DLD1 (cell line): ENCODE data around the gene TST.

Source experiments
- in situ Hi-C: cut with HindIII; loops from 2 replicates; pipeline ENCODE4 v1.10.0; 2017; ENCODE audit warnings: low sequenced_read_pairs

Gene TST

DNA sequence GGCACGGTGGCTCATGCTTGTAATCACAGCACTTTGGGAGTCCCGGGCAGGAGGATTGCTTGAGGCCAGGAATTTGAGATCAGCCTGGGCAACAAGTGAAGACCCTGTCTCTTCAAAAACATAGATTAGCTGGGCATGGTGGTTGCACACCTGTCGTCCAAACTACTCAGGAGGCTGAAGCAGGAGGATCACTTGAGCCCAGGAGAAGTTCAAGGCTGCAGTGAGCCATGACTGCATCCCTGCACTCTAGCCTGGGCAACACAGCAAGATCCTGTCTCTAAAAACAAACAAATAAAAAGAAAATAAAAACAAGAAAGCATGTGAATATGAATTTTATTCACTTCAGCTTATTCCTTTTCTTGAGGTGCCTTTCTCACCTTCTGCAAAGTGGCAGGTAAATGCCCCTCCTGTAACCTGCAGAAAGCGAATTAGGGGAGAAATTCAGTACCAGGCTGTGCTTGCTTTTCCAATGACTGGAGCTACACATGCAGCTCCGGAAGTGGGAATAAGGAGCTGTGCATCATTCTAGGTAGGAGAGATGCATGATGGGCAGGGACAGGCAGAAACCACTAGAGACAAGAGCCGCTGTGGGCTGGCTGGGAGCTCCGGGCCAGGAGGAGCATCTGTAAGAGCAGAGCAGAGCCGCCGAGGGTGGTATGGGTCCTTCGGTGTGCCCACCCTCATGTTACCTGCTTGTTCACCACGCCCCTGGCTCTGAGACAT, 17.6 kb upstream of the TST start:
- in situ Hi-C loops: loop anchor here (10.0 kb wide), 1 partner anchor 228 kb away; no protein-coding TSS in a partner anchor

DNA sequence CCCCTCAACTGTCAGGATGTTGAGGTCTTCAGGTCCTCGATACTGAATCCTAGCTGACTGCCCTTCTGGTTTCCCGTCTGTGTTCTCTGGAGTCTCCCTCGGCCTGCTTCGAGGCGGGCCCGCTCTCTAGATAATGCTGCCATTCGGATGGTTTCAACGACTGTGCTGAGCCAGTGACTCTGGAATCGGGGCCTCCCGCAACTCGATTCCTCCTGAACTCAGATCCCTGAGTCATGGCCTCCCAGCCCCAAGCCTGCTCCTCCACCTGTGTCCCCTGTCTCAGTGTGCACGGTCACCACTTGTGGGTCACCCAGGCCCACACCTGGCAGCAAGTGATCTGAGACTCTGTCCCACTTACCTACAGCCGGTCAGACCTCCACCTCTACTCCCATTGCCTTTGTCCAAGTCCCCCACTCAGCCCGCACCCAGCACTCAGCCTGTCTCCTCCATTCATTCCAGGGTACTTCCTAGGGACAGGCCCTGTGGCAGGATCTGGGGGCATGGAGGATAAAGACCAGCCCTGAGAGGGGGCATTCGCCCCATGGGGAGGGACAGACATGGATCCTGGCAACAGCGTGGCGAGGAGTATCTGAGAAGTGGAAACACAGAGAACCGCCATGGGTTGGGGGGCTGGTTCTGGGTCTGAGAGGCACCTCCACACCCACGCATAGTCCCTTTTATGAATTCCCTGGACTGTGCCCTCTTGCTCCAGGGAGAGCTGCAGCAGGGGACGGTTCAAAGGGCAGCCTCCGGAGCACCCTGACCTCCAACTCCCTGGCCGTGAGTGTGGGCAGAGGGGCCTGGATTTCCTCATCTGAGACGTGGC, 14.6 kb upstream of the TST start:
- in situ Hi-C loops: loop anchor here (10.0 kb wide), 1 partner anchor 231 kb away; no protein-coding TSS in a partner anchor

DNA sequence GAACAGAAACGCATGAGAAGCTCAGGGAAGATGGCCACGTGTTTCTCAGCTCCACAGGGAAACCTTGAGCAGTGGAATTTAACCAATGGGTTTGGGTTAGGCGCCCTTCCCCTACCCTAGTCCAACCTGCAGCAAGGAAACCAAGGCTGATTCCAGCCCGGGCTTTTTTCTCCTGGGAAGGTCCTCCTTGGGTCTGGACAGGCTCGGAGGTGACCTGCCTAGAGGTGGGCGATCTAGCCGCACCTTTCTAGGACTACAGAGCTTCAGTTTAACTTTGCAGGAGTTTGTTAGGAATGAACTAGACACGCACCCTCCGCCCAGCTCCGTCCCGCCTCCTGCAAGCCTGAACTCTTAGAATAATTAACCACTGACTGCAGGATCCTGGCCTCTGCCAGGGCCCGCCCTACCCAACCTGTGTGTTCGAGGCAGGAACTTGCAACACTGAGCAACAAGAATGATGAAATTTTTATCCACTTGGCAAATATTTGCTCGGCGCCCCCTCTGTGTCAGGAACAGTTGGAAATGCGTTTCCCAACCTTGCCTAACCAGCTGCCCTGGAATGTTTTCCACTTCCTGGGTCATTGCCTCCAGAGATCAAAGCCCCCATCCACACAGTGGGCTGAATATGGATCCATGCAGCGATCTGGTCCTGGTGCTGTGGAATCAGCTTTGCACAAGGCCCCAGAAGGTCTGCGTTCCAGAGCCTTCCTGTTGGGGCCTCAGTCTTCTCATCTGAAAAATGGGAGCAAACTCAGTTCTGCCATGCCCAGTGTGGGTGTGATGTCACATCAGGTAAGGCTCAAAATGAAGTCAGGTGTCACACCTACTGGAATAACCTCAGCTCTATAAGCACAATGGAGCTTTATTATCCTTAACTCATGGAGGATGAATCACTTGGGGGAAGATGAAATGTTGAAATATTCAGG, 13.6 kb upstream of the TST start:
- in situ Hi-C loops: loop anchor here (10.0 kb wide), 1 partner anchor 232 kb away; no protein-coding TSS in a partner anchor

DNA sequence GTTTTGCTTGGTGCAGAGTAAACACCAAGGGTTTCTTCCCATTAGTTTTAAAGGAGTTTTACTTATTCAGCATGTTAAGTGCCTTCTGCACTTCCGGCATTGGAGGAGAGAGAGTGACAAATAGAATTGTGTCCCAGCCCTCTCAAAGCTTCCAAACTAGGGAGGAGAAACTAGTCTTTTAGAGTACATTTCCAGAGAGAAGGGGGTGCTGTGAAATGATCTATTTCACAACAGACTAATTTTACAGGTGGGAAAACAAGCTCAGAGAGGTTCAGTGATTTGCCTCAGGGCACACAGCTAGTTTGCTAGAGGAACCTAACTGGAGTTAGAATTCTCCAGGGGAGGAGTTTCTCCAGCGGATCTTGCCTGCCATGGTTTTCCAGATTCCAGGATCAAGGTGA, 12.9 kb upstream of the TST start:
- in situ Hi-C loops: loop anchor here (10.0 kb wide), 1 partner anchor 233 kb away; no protein-coding TSS in a partner anchor

DNA sequence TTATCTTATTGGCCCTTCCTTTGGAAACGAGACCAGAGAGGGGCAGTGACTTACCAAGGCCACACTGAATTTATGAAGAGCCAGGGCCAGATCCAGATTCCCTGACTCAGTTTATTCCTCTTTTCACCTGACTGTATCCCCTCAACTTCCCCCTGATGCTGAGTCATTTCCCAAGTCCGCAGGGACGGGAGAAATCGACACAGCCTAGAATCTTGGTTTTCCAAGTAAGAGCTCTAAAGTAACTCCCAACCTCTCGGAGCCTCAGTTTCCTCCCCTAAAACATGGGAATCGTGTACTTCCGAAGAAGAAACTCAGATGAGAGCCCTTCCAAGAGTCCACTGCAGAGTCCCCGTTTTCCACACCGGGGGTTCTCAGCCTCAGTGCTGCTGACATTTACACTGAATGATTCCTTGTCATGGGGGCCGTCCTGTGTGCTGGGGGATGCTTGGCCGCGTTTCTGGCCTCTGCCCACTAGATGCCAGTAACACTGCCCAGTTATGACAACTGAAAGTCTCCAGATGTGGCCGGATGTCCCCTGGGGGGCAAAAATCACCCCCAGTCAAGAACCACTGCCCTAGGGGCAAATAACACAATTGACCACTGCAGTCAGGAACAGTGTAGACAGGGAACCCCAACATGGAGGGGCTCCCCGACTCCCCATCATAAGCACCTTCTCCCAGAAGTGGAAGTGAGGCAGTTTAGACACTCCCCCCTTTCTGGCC, 11.5 kb upstream of the TST start:
- in situ Hi-C loops: loop anchor here (10.0 kb wide), 1 partner anchor 234 kb away; no protein-coding TSS in a partner anchor

DNA sequence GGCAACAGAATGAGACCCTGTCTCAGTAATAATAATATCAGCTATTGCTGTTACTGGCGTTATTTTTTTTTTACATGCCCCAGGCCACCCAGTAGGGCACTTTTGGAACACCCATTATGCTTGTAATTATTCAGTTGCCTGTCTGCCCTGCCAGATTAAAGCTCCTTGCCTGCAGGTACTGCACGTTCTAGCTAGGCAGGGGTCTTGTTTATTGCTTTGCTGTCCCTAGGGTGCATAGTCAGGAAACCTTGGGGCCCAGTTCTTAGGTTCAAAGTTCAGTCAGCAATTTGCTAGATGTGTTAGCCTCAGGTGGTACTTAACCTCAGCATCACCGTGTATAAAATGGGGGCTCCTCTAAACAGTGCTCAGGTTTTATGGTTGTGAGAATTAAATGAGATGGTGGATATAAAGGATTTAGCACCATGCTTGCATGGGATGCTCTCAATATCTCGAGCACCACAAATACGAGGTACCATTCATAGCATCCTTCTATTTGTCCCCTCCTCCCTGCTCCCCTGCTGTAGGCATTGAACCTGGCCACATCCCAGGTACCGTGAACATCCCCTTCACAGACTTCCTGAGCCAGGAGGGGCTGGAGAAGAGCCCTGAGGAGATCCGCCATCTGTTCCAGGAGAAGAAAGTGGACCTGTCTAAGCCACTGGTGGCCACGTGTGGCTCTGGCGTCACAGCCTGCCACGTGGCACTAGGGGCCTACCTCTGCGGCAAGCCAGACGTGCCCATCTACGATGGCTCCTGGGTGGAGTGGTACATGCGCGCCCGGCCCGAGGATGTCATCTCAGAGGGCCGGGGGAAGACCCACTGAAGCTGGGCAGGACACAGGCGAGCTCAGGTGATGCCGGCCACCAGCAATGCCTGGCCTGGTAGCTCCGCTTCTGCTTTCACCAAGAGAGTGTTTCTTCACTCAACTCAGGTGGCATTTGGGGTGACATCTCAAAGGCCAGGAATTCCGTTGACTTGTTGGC, 9.7 kb upstream of the TST start:
- in situ Hi-C loops: no loop called here

DNA sequence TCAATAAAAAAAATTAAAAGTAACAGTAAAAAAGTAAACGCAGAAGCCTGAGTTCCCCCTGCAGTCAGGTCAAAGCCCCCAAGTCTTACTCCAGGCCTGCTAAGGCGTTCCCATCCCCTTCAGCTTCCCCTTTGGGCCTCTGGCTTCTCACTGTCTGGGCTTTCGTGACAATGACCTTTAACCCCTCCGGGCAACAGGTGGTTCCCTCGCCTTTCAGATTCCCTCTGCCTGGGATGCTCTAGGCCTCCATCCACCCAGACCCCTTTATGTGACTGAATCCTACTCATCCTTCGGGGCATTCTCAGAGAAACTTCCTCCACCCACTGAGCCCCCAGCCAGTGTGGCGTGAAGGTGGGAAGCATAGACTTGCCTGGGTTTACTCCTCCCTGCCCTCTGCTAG, 8.3 kb upstream of the TST start:
- in situ Hi-C loops: no loop called here

DNA sequence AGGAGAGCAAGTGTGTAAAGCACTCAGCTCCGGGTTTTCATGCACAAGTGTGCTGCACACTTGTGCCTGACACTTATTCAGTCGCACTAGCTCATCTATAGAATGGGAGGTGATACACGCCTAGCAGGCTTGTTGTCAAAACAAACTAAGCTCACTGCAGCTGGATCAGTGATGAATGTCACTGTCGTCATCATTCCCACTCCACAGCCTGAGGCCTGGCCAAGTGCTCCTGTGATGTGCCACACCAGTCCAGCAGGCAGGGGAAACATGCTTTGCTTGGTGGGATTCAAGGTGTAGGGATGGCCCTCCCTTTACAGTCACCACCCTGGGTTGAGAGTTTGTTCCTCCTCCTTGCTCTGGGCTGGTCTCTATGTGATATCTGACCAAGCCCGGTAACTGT, 7.1 kb upstream of the TST start:
- in situ Hi-C loops: no loop called here

DNA sequence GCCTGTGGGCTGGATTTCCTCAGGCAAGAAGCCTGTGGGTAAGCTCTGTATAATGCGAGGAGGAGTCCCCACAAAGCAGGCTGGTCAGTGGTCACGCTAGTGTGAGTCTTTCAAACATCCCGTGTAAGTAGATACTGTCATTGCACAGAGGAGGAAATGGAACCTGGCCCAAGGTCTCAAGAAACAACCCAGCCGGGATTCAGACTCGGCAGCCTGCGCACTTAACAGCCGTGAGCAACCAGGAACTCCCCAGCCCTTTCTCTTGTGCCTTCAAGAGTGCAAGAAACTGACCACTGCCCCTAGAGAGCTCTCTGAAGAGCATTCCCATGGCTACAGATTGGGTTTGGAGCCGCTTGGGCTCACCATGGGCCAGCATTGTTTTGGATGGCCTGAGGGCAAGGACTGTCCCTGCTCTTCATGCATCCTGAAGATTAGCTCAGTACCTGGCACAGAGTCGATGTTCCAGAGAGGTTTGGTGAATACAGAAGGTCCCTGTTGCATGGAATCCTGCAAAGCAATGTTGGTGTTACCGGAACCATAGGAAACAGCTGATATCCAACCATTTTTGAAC, 6.3 kb upstream of the TST start:
- in situ Hi-C loops: no loop called here

DNA sequence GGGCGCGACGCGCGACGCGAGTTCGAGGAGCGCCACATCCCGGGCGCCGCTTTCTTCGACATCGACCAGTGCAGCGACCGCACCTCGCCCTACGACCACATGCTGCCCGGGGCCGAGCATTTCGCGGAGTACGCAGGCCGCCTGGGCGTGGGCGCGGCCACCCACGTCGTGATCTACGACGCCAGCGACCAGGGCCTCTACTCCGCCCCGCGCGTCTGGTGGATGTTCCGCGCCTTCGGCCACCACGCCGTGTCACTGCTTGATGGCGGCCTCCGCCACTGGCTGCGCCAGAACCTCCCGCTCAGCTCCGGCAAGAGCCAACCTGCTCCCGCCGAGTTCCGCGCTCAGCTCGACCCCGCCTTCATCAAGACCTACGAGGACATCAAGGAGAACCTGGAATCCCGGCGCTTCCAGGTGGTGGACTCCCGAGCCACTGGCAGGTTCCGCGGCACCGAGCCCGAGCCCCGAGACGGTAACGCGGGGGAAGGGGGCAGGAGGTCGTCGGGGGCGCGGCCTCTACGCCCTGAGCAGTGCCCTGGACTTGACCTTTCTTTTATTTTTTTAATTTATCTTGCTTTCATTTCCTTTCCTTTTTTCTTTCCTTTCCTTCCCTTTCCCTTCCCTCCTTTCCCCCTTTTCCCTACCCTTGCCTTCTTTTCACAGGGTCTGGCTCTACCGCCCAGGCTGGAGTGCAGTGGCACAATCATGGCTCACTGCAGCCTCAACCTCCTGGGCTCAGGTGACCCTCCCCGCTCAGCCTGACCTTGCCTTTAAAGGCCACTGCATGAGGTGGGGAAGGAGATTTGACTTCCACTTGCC, 5.3 kb upstream of the TST start:
- in situ Hi-C loops: no loop called here

DNA sequence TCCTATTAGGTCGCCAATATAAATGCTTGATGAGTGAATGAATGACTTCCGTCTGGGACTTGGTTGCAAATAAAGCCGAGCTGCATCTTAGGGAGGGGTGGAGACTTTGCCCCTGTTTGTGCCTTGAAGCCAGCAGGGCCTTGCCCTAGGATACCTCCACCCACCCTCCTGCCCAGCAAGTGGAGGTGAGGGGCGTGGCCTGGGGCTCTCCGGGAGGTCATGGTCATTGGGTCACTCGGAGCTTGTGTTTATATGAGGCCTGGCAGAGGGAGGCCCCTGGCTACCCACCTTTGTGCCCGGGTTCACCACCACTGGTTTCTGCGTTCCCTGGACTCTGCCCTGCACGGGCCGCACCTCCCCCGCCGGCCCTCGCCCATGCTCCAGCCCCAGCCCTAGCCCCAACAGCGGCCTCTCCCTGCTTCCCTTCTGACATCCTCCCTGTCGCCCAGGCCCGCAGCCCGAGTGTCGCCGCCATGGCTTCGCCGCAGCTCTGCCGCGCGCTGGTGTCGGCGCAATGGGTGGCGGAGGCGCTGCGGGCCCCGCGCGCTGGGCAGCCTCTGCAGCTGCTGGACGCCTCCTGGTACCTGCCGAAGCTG, 4.6 kb upstream of the TST start:
- in situ Hi-C loops: no loop called here

DNA sequence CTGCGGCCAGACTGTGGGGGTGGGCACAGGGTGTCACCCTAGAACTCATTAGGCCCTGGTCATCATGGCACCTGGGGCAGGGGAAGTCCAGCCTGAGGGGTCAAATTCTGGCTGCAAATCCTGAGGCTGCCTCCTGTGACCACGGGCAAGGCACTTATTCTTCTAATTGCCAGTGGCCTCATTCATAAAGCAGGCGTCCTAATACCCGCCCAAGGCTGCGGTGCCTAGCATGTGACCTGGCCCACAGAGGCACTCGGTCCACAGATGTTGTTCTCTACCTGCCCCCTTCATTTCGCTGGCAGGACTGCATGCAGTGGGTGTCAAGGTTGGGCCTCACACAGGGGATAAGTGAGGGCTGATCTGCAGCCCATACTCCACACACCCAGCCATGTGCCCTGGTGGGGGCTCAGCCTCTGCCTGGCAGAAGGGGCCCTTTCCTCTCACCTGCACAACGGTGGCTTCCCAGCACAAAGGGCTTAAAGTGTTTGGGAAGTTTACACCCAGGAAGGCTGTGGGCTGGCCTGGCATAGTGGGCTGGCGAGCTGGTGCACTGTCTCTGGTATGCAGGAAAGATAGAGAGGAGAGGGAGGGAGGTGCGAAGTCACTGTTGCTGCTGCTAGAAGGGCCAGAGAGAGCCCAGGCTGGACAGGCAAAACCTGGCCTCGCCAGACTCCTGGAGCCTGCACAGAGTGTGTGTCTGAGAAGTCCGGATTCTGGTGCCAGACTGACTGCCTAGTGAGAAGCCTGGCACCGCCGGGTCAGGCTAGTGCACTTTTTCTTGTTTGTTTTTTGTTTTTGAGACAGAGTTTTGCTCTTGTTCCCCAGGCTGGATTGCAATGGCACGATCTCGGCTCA, 3.5 kb upstream of the TST start:
- in situ Hi-C loops: no loop called here

DNA sequence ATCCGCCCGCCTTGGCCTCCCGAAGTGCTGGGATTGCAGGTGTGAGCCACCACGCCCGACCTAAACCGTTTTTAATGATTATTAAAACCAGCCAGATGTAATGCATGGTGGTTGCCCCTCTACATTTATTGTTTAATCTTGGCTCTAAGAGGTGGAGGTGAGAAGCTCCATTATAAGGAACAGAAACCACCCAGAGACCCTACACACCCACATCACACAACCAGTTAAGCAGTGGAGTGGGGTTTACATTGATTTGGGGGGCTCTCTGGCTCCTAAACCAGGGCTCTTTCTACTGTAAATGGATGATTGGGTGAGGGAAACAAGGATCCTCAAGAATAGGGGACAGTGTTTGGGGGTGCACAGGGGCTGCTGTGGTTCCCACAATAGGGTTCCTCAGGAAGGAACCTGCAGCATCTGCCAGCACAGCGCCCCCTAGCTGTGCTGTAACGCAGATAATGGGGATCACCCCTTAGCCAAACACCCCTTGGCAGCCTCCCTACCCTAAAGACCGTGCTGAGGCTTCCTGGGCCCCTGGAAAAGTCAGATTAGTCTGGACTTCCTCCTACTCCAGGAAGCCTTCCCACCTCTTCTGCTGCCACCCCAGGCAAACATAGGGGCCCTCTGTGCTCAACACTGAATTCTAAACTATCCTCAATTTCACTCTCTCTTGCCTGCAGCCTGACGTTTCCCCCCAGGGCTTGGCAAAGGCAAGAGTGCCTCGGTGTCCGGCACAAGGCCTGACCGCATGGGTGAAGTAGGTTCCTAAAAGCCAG, 2.6 kb upstream of the TST start:
- in situ Hi-C loops: no loop called here

DNA sequence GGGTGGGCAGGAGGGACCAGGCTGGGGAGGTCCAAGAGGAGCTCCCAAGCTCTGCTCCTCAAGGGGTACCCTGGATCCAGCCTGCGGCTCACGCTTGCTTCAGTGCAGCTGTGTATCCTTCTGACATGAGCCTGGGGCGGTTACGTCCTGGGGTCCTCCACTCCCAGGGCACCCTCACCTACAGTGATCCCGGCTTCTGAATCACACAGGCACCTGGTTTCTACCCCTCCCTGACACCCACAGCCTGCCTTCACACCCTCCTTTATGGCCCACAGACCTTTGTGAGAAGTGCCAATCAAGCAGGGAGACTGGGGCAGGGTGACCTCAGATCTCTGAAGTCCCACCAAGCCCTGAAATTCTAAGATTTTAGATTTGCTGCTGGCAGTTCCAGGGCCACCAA, 1.8 kb upstream of the TST start:
- in situ Hi-C loops: no loop called here

DNA sequence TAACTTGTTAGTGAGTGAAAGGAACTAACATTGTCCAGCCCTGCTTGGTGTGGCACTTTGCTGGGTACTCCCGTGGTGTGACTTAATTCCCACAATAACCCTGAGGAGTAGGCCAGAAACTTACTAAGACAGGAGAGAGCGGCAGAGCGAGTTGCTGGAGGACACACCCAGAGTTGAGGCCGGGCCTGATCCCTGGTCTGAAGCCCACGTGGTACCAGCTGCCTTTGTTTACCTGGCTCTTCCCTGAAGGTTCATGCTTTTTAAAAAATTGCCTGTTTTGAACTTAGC, 889 bp upstream of the TST start:
- in situ Hi-C loops: no loop called here

DNA sequence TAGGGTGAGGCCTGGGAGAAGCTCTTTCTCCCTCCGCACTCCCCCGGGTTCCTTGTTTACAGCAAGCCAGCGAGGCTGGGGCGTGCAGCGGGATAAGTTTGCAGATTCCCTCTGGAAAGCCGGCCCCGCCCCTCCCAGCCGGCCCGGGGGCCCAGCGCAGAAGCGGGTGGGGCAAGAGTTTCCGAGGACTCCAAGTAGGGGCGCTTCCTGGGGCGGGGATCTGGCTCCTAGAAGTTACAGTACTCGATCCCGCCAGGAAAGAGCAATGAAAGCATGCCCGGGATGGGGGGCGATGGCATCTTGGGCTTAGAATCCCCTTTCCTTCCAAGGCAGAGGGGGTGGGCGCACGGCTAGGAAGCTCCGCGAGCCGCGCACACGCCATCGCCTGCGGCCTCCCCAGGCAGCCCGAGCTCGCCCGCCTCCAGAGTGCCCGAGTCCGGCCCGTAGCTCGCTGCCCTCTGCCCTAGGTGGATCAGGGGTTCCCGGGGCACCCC, 385 bp downstream of the TST start:
- in situ Hi-C loops: no loop called here
